ENCODE measurements around the gene OLA1. TPM values are rescaled to one million over a fixed set of nuclear protein-coding genes. Genes with fewer than 3 reads are reported as not detected.

OLA1 gene
- total and polyA plus RNA-seq, 2 of the 4 experiments (the other 2 are of a cell fraction): 54.7 to 71.2 TPM

GRCh38 chr2:174149530-174149929 lies 98.8 kb downstream of the OLA1 start:
- TF ChIP-seq POLR2A (IDR thresholded peaks at IDR 0.05; ENCODE audit: low read depth, low read length) (no peak), NFE2L2 (IDR thresholded peaks at IDR 0.05; ENCODE audit: low read depth, low read length) (no peak), MAFK (IDR thresholded peaks at IDR 0.05; ENCODE audit: low read depth, low read length) (peak; percentile 87)
- Histone ChIP-seq H4K91ac (ENCODE audit: insufficient read depth, low read depth, low read length) (no peak overlapping the region), H3K36me3 (ENCODE audit: control insufficient read depth, insufficient read depth, low read length) (no peaks in the 10 kb centered on the region), H3K9me1 (ENCODE audit: insufficient read depth, low read length) (peaks cover 3% of the 10 kb centered on the region; the same call in 1 of the 2 replicates), H2BK20ac (ENCODE audit: low read depth, low read length) (no peak overlapping the region), H3K56ac (ENCODE audit: extremely low read depth, insufficient read depth, low read length) (no peak overlapping the region), H3K27ac (ENCODE audit: insufficient read depth, low read length) (no peak overlapping the region), H3K4me2 (ENCODE audit: low read depth, low read length) (no peak overlapping the region), H2AK9ac (replicated peaks; ENCODE audit: low read depth, low read length, poor library complexity) (no peak overlapping the region), H3K23ac (ENCODE audit: low read depth, low read length) (no peak overlapping the region), H3K18ac (ENCODE audit: low read depth, low read length) (no peak overlapping the region), H3K4me3 (ENCODE audit: insufficient read depth, low read depth, low read length) (no peak overlapping the region), H2BK120ac (ENCODE audit: low read depth, low read length) (no peak overlapping the region), H3K9ac (ENCODE audit: low read depth, low read length) (no peak overlapping the region), H3K4me1 (ENCODE audit: control insufficient read depth, insufficient read depth, low read length) (peaks cover 4% of the 10 kb centered on the region), H3K4ac (ENCODE audit: low read depth, low read length) (no peak overlapping the region), H3K9me3 (ENCODE audit: control insufficient read depth, insufficient read depth, low read length) (no peaks in the 10 kb centered on the region), H3K14ac (replicated peaks; ENCODE audit: low read depth, low read length) (no peak overlapping the region), H4K20me1 (ENCODE audit: insufficient read depth, low read length) (peaks cover 8% of the 10 kb centered on the region), H2BK5ac (ENCODE audit: low read depth, low read length, poor library complexity, severe bottlenecking) (no peak overlapping the region), H2AK5ac (ENCODE audit: low read depth, low read length) (no peak overlapping the region), H4K8ac (ENCODE audit: low read depth in 2 of 2, low read length in 2 of 2) (no peak overlapping the region), H3K79me1 (ENCODE audit: low read depth in 1 of 2, low read length in 2 of 2) (peaks cover 14 to 22% of the 10 kb centered on the region in 2 experiments), H2BK15ac (ENCODE audit: low read depth, low read length) (no peak overlapping the region), H2AFZ (replicated peaks; ENCODE audit: low read length, poor library complexity) (no peak overlapping the region), H4K5ac (ENCODE audit: low read depth, low read length) (no peak overlapping the region), H3K27me3 (ENCODE audit: control insufficient read depth, insufficient read depth, low read length) (no peaks in the 10 kb centered on the region)
- ATAC-seq (ENCODE audit: low read depth): no peak
- dilution Hi-C loops (cut with HindIII; ENCODE audit: low sequenced_read_pairs, unreplicated experiment) (no loop called here), intact Hi-C loops (cut with micrococcal nuclease) (no loop called here), in situ Hi-C loops (cut with MboI; ENCODE audit: low sequenced_read_pairs) (no loop called here)
- no peak for DNase-seq
- ChIA-PET POLR2A (ENCODE audit: unreplicated experiment) (no interaction called here), CTCF (no interaction called here)
- no TSS peak for BruUV-seq (replicated peaks)
- WGBS, 2 experiments (ENCODE audit: extremely low coverage in 2 of 2, insufficient read length in 1 of 2): no CpG with 5 or more reads among the region's 2 CpGs

Data from IMR-90 (cell line).